Fibroblast of skin of scalp (primary cell): ENCODE results near the gene GYS2.

ENCODE experiments used
- DNase-seq: peaks from one replicate; pipeline ENCODE4 v3.0.0-alpha.2; 2013

The GYS2 gene

DNA sequence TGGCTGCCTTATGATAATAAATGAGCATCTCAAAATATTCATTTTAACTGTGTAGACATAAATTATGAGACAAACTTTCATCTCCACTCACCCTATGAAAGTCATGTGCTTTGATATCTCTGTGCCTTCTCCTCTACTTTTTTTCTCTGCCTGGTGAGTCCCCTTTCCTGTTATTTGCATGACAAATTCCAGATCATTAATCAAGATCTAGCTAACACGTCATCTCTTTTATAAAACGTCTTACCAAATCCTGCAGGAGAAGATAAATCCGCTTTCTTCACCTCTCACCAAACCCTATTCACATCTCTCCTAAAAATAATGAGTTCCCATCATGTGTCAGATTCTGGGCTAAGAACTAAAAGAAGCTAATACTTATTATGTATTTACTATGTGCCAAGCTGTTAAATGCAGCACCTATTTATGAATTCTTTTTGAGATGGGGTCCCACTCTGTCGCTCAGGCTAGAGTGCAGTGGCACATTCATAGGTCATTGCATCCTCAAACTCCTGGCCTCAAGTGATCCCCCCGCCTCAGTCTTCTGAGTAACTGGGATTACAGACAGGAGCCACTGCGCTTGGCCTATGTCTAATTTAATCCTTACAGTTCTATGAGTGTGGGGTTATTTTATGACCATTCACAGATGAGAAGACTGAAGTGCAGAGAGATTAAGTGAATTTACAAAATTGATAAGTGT, 51.9 kb downstream of the GYS2 start:
- DNase-seq: no peak

DNA sequence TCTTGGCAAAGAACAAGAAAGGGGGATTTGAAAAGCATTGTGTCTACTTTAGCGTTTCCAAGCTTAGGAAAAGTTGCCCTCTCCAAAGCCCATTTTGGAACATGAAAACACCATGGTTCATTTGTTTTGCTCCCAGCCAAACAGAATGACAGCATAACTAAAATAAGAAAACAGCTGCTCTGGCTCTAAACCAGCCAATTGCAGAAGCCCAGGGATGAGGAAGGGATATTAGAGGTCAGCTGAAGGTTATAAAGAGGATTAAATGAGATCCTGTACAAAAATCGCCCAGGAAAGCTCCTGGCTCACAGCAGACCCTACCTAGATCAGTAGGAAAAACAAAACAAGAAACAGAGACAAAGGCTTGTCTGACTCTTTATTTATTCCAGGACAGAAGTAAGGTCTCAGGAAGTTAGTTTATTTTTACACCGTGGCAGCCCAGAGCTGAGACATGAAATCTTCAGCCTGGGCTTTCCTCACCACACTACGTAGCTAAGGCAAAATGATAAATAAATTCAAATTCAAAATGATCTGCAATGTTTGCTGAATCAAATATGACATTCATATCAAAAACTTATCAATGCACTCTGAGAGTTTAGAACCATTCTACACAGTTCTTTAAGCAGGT, 52.7 kb downstream of the GYS2 start:
- no peak for DNase-seq

GRCh38 chr12:21547437-21547836, 57.2 kb downstream of the GYS2 start:
- DNase-seq: no peak

GRCh38 chr12:21546716-21547115, 57.9 kb downstream of the GYS2 start:
- DNase-seq: peak; percentile 56

DNA sequence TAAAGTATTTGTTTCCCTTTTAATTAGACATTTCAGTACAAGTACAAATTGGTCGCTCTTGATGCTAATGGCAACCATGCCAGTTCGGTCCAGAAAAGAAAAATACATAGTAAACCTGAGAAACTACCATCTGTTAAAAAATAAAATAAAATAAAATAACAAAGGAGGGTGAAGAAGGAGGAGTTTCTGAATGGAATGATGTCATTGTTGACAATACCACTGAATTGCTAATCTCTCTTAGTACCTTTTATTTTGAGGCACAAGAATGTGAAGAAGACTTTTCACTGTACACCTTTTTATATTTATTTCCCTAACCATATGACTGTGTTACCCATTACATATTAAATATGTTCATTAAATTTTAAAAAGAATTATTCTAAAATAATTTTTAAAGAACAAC, 59.1 kb downstream of the GYS2 start:
- DNase-seq: no peak

GRCh38 chr12:21543151-21543550, 61.5 kb downstream of the GYS2 start:
- DNase-seq: no peak

GRCh38 chr12:21542403-21542802, 62.2 kb downstream of the GYS2 start:
- DNase-seq: no peak

GRCh38 chr12:21541773-21542172, 62.9 kb downstream of the GYS2 start:
- DNase-seq: no peak

- DNase-seq: no peak
These were observed 64.8 kb downstream of the GYS2 start for GRCh38 chr12:21539797-21540196.

DNA sequence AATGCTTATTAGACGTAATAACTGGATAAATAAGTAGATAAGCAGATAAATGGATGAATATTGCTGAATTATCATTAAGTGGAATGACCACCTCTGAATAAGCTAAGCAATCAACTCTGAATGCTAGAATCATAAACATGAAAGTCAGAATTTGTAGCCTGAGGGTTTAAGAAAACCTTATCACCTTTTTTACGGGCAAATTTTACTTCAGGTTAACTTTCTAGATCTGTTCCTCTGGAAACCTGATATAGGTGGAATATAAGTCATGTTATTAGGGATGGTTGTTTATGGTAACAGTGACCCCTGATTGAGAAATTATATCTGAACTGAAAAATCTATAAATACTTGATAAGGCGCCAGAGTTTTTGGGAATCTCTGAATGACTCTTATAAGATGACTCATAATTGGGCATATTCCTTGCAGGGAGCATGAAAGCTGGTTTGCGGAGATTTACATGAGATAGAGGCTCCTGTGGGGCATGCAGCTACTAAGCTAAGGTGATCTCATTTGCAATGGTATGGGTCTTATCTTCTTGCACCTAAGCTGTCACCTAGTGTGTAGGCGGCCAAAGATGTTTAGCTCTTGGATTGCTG, 66.5 kb downstream of the GYS2 start:
- no peak for DNase-seq

DNA sequence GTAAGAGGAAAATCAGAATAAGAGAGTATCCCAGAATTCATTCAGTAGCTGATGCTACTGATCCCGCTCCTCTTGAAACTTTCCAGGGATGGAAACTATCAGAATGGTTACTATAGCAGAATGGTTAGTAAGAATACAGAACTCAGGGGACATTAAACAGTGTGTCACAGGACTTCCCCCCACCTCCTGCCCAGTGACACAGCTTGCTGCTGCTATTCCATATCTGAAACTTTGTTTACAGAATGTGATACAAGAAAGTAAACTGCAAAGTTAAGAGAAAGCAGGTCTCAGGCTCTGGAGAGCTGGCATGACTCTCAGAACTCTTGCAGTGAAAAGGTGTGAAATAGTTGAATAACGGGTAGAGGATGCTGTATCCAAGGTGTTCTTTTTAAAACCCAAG, 75.2 kb downstream of the GYS2 start:
- DNase-seq: no peak

DNA sequence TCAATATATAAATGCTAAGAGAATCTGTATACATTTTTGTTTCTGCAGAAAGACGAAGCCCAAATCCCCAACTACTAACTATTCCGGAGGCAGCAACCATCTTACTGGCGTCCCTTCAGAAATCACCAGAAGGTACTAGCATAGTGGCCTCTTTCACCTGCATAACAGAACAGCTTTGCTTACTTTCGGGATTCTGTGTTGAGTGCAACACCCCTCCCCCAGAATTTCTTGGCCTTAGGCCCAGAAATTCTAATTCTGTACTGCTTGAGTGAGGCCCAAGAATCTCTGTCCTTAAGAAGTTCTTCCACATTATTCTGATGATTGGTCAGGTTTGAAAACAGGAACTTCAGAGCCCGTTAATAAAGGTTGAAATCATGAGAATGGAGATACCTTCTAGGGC, 75.7 kb downstream of the GYS2 start:
- DNase-seq: peak; percentile 9

DNA sequence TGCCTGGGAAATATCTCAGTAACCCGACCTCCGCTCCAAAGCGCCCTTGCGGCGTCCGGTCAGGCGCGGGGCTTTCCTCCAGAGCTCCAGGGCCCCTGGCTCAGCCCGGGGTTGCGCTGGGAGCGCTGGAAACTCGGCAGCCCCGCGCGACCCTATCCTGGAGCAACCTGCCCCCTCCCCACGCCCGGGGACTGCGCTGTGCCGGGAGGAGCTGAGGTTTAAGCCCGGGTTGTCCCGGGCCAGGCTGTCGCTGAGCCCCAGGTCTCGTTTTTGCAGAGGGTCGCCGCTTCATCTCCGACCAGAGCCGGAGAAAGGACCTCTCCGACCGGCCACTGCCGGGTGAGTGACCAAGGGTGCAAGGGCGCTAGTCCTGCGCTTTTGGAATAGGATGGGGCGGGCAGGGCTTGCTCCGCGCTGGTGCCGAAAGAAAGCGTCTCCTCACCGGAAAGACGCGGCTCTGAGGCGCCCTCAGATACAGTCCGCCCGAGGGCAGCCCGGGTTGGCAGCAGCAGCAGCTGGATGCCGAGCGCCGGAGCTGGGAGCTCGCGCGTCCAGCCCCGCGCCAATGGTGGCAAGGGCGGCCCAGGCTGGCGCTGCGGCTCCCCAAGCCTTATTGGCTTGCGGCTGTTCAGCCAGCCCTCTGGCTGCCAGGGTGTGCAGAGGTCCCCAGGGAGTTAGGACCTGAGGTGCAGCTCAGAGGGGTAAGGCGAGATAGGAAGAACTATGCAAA, 77.0 kb downstream of the GYS2 start:
- peak; percentile 51 for DNase-seq

DNA sequence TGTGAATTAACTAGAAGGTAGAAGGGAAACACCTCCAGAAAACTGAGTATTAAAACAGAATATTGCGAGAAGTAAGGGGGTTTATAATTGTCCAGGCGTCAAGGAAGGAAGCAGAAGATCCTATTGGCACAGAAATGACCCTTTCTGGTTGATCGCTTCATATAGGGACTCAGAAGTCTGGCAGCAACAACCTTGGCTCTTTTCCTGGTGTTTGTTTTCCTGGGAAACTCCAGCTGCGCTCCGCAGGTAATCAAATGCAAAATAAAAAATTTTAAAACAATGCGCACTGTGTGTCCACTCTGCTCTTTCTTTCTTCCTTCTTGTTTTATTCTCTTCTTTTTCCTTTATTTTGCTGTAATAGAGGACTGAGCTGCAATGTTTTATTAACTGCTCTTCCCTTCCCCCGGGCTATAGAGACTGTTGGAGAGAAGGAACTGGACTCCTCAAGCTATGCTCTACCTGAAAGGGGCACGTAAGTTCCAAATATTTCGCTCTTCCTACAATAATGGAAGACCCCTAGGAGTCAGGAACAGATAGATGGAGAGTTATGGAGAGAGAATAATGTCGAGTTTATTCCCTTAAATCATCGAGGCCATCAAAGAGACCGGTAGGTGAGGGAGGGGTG, 77.8 kb downstream of the GYS2 start:
- DNase-seq: no peak

DNA sequence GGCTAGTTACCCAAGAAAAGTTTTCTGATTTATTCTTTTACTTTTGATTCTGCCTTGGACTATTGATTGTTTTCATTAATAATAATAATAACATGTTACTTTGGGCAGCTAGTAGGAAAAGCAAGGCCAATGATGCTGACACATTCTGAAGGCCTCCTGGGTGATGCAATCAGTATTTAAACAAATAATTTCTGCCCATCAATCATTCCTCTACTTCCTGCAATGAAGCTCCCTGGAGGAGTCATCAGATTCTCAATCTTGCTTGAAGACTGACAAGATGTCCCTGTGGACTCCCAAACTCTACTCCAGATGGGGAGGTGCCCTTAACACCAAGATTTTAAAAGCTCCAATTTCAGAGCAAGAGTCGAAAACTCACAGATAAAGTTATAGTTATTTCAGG, 78.6 kb downstream of the GYS2 start, which contains the start of gene SPX:
Gene SPX (plus strand): TSS at position 244 of the 400 bp plus-strand sequence. CDS start 177 bp downstream, outside the sequence.
- peak; percentile 46 for DNase-seq

- no peak for DNase-seq
These were observed 81.5 kb downstream of the GYS2 start for GRCh38 chr12:21523148-21523547.

- no peak for DNase-seq
These were observed 83.1 kb downstream of the GYS2 start for GRCh38 chr12:21521541-21521940.

- no peak for DNase-seq
These were observed 86.2 kb downstream of the GYS2 start for GRCh38 chr12:21518451-21518850.

DNA sequence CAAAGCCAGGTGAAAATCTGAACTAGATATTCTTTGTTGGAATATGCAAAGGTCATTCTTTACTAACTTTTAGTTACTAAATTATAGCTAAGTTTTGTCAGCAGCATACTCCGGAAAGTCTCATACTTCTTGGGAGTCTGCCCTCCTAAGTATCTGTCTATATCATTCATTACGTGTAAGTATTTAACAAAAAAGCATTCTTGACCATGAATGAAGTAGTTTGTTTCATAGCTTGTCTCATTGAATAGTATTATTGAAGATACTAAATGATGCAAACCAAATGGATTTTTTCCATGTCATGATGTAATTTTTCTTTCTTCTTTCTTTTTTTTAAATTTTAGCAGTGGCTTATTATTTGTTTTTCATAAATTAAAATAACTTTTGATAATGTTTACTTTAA, 88.4 kb downstream of the GYS2 start:
- DNase-seq: no peak

DNA sequence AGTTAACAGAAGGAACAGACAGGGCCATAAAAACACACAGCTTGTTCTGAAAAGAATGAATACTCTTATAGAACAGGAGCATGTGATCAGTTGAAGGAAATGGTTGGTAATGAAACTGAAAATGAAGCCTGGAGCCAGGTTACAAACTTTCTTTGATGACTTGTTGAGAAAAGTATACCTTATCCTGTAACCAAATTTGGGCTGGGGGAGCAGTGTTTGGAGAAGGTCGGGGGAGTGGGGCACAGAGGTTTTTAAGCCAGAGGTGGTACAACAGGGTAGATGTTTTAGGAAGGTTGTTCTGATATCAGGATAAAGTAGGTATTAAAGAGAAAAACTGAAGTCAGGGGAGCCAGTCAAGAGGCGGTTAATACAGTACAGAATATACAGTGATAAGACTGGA, 94.9 kb downstream of the GYS2 start:
- no peak for DNase-seq

DNA sequence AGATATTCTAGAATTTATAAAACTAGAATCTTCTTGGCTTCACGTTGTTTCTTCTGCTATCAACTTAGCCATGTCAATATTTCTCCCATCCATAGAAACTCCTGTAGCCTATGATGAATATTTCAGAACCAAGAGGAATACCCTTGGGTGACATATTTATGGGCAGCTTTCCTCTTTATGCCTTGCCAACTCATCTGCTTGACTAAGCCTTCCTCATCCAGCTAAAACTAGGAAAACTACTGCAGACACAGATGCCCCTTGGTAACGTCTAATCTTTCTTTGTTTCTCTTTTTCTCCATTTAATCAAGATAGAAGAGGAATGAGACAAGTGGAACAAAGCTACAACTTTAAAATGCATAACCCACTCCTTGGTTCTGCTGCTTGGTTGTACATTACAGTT, 96.8 kb downstream of the GYS2 start:
- no peak for DNase-seq

DNA sequence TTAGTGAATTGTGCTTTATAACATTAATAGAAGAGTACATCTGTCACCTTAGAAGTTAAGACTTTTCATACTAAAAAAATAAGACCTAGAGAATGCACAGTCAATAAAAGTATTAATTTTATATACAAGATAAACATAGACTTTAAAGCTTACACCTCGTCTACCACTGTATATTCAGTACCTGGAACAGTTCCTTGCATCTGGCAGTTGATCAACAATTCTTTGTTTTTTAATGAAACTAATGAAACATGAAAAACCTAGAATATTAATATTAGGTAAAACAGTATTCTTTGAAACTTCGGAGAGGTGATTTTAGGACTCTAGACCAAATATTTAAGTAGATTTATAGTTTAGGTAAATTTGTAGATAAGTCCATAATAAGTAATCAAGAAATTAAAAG, 98.8 kb downstream of the GYS2 start:
- no peak for DNase-seq

DNA sequence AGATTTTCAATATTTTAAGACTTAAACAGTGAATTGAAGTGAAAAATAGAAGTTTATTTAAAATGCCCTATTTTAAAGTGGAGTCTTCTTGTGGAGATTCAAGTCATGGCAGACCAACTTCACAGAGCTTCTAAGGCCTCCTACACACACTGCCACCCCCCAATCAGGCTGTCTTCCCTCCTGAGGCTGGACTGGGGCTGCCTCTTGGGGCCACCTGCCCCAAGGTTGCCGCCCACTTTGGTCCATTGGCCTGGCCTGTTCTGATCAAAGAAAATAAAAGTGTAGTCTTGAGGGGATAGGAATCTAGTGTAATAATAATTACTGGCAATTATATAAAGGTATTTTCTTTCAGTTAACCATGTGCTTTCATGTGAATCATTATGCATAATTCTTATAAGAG, 101.8 kb downstream of the GYS2 start:
- no peak for DNase-seq
